Peyer's patch (tissue), 4 donors: ENCODE data around the gene ANKRD11. TPM values are rescaled to one million over a fixed set of nuclear protein-coding genes. Genes with fewer than 3 reads are reported as not detected.

Source experiments
- DNase-seq, 3 donors: peaks; one replicate each; pipeline ENCODE4 v3.0.0-alpha.2; 2017 to 2019
- H3K27ac ChIP-seq, 4 donors: fragments of 200-600 bp; sonication (generic); one replicate each; pipeline ENCODE4 v1.5.1; 2016 to 2019
- H3K27me3 ChIP-seq, 2 donors: fragments of 200-600 bp; sonication (generic); one replicate each; pipeline ENCODE4 v1.5.1; 2019
- H3K36me3 ChIP-seq, 3 donors: fragments of 200-600 bp; sonication (generic); one replicate each; pipeline ENCODE4 v1.5.1; 2016 to 2019
- H3K4me1 ChIP-seq, 4 donors: fragments of 200-600 bp; sonication (generic); one replicate each; pipeline ENCODE4 v1.5.1; 2016 to 2019
- H3K4me3 ChIP-seq, 4 donors: fragments of 200-600 bp; sonication (generic); 1 replicate in 3 of 4; 2 replicates in 1 of 4; pipeline ENCODE4 v1.5.1; 2016 to 2019; ENCODE audit warnings: mild to moderate bottlenecking in 1 of 4
- H3K9me3 ChIP-seq, 4 donors: fragments of 200-600 bp; sonication (generic); one replicate each; pipeline ENCODE4 v1.5.1; 2016 to 2019; ENCODE audit warnings: mild to moderate bottlenecking in 1 of 4
- CTCF ChIP-seq, 6 experiments: fragments of 450-650 bp in 4 of 6; fragments of 200-600 bp in 2 of 6; sonication (generic) in 1 of 6; IDR thresholded peaks; one replicate each; pipeline ENCODE4 v1.5.1; 2017 to 2019; ENCODE audit warnings: antibody characterized with exemption in 6 of 6, mild to moderate bottlenecking in 3 of 6, moderate library complexity in 1 of 6
- POLR2A ChIP-seq, 2 donors: fragments of 450-650 bp; IDR thresholded peaks; one replicate each; pipeline ENCODE4 v1.5.1; 2017; ENCODE audit warnings: antibody characterized with exemption in 2 of 2, mild to moderate bottlenecking in 2 of 2, moderate library complexity in 2 of 2
- total RNA-seq, 4 donors: library from RNA; depleted of rRNA; stranded (reverse); fragments of >200 nt; gene quantifications; one replicate each; pipeline ENCODE4 v1.1.0, GENCODE V29; 2016

Gene ANKRD11
- total RNA-seq, 4 donors from 2014 or later, result 177 to 227 (median 211) TPM

GRCh38 chr16:89273741-89274472 lies 216.5 kb downstream of the ANKRD11 start:
- H3K36me3 ChIP-seq, result peaks cover 0 to 97% (median 0%) of the 10 kb centered on the region in 3 donors
- H3K27me3 ChIP-seq, result no peaks in the 10 kb centered on the region
- H3K4me3 ChIP-seq, result no peak overlapping the region
- DNase-seq, result no peak
- H3K4me1 ChIP-seq, result peaks cover 0 to 19% (median 0%) of the 10 kb centered on the region in 4 donors
- TF ChIP-seq POLR2A (IDR thresholded peaks at IDR 0.05) (no peak), CTCF (IDR thresholded peaks at IDR 0.05) (no peak)
- H3K9me3 ChIP-seq, result no peaks in the 10 kb centered on the region
- peak overlapping the region in 2 of 4 donors; percentile 23 to 63 for H3K27ac ChIP-seq

GRCh38 chr16:89272631-89273030 lies 217.7 kb downstream of the ANKRD11 start:
- DNase-seq, result no peak
- Histone ChIP-seq H3K4me3 (no peak overlapping the region), H3K4me1 (peaks cover 0 to 19% (median 0%) of the 10 kb centered on the region in 4 donors), H3K27ac (no peak overlapping the region), H3K9me3 (no peaks in the 10 kb centered on the region), H3K36me3 (peaks cover 0 to 89% (median 0%) of the 10 kb centered on the region in 3 donors), H3K27me3 (no peaks in the 10 kb centered on the region)
- TF ChIP-seq POLR2A (IDR thresholded peaks at IDR 0.05) (no peak), CTCF (IDR thresholded peaks at IDR 0.05) (no peak)

- Histone ChIP-seq H3K27me3 (no peaks in the 10 kb centered on the region), H3K9me3 (no peaks in the 10 kb centered on the region), H3K27ac (peak overlapping the region in 1 of 4 donors; percentile 65), H3K4me3 (no peak overlapping the region), H3K4me1 (peaks cover 0 to 19% (median 0%) of the 10 kb centered on the region in 4 donors), H3K36me3 (peaks cover 0 to 88% (median 0%) of the 10 kb centered on the region in 3 donors)
- no peak for DNase-seq
- no peak for TF ChIP-seq CTCF (IDR thresholded peaks at IDR 0.05)
- no peak for TF ChIP-seq POLR2A (IDR thresholded peaks at IDR 0.05)
These were observed 219.6 kb downstream of the ANKRD11 start for GRCh38 chr16:89270666-89271345.

GRCh38 chr16:89269805-89270665 lies 220.3 kb downstream of the ANKRD11 start:
- no peaks in the 10 kb centered on the region for H3K9me3 ChIP-seq
- H3K36me3 ChIP-seq, result peaks cover 0 to 88% (median 0%) of the 10 kb centered on the region in 3 donors

More at GRCh38 chr16:89269805-89270665, 220.3 kb downstream of the ANKRD11 start:
- Histone ChIP-seq H3K4me3 (no peak overlapping the region), H3K27me3 (no peaks in the 10 kb centered on the region), H3K27ac (peak overlapping the region in 2 of 4 donors; percentile 30 to 65), H3K4me1 (peaks cover 0 to 13% (median 0%) of the 10 kb centered on the region in 4 donors)
- TF ChIP-seq CTCF (IDR thresholded peaks at IDR 0.05), result no peak
- no peak for TF ChIP-seq POLR2A (IDR thresholded peaks at IDR 0.05)
- no peak for DNase-seq
